Measurements from ENCODE around the gene POLL. TPM values are rescaled to one million over a fixed set of nuclear protein-coding genes. Genes with fewer than 3 reads are reported as not detected.
A peak's percentile ranks its signal among the peaks of the same experiment; 100 is the strongest.
"Not testable (repeated sequence)": the region's sequence is repeated elsewhere in the genome, so short reads cannot be mapped to it uniquely, and the experiment has no call there.

The POLL gene
- total RNA-seq, 1 donor from 2014 or later, result 17.4 TPM

DNA sequence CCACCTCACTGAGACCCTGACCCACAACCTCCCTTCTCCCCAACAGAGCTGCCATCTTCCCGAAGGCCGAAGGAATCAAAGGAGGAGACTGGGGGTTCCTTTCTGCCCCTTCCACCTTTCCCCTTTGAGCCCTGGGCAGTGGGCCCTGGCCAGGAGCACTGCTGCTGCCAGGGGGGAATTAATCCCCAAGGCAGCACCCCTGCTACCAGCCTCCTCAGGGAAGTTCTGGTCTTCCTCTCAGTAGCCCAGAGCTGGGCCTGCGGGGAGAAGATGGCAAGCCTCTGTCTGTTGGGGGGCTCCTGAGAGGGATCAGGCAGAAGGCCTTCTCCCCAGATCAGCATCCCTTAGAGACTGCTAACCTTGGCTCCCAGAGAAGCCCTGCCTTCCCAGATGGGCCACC is 25.6 kb upstream of the POLL start:
- DNase-seq (ENCODE audit: missing footprints), result no peak
- intact Hi-C loops (cut with DNase I), result no loop called here

GRCh38 chr10:101612872-101613271 is 24.8 kb upstream of the POLL start:
- intact Hi-C loops (cut with DNase I), result no loop called here
- no peak for DNase-seq (ENCODE audit: missing footprints)

More for the DNA sequence above, 25.6 kb upstream of the POLL start:
- no peak for ATAC-seq

GRCh38 chr10:101612086-101612485 is 24.0 kb upstream of the POLL start:
- intact Hi-C loops (cut with DNase I), result no loop called here
- ATAC-seq, result no peak

More at GRCh38 chr10:101612872-101613271, 24.8 kb upstream of the POLL start:
- no peak for ATAC-seq

DNA sequence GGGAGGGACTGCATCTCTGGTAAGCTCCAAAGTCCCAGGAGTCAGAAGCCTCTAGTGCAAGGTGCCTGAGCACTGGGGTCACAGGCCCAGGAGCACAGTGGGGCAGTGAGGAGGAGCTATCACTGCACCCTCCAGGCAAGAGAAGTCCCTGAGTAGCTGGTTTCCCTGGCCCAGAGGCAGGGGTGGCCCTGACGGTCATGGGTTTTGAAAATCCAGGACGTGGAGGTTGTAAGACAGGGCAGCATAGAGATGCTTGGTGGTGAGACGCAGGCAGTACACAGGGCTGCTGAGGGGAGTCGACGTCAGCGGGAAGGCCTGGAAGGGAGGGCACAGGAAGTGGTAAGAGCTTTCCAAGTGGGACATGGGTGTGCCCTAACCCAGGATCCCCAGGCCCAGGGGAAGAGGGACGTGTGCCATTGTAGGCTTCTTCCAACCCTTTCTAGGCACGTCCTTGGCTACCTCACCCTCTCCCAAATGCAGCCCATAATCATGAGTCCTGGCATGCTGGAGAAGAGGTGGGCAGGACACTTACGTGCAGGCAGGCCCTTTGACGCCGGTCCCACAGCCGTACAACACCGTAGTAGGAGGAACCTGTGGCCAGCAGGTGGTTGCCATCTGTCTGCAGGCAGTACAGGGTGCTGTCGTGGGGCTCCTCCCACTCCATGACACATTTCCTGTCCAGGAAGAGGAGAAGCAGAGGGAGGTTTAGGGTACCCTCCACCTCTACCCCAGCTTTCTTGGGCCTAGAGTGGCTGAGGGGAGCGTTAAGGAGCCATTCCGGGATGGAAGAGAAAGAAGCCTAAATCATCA is 23.2 kb upstream of the POLL start:
- ATAC-seq, result no peak

More at GRCh38 chr10:101612086-101612485, 24.0 kb upstream of the POLL start:
- no peak for DNase-seq (ENCODE audit: missing footprints)

GRCh38 chr10:101609481-101609880 is 21.4 kb upstream of the POLL start:
- ATAC-seq (no peak), DNase-seq (ENCODE audit: missing footprints) (no peak)
- intact Hi-C loops (cut with DNase I), result loop anchor here (10.0 kb wide), 1 partner anchor 85 kb away; the partner anchor contains the start of gene FBXW4

More for the DNA sequence above, 23.2 kb upstream of the POLL start:
- intact Hi-C loops (cut with DNase I), result no loop called here
- no peak for DNase-seq (ENCODE audit: missing footprints)

GRCh38 chr10:101607124-101607523 is 19.1 kb upstream of the POLL start:
- no peak for DNase-seq (ENCODE audit: missing footprints)
- intact Hi-C loops (cut with DNase I), result loop anchor here (10.0 kb wide), 1 partner anchor 88 kb away; the partner anchor contains the start of gene FBXW4
- ATAC-seq, result no peak

GRCh38 chr10:101602761-101603398 is 14.8 kb upstream of the POLL start:
- ATAC-seq, result peak; percentile 80
- intact Hi-C loops (cut with DNase I), result loop anchor here (1.0 to 10.0 kb wide), 2 partner anchors 92 to 177 kb away; partner anchors contain the start of gene FBXW4
- DNase-seq (ENCODE audit: missing footprints), result peak; percentile 82

- DNase-seq (ENCODE audit: missing footprints), result no peak
- peak; percentile 56 for ATAC-seq
- intact Hi-C loops (cut with DNase I), result loop anchor here (10.0 kb wide), 1 partner anchor 93 kb away; the partner anchor contains the start of gene FBXW4
Observed at GRCh38 chr10:101601541-101601940, 13.5 kb upstream of the POLL start.

- DNase-seq (ENCODE audit: missing footprints) (no peak), ATAC-seq (no peak)
- intact Hi-C loops (cut with DNase I), result no loop called here
Observed at GRCh38 chr10:101597091-101597900, 9.2 kb upstream of the POLL start.

GRCh38 chr10:101595591-101596433 is 7.8 kb upstream of the POLL start:
- intact Hi-C loops (cut with DNase I), result no loop called here
- DNase-seq (ENCODE audit: missing footprints), result no peak
- peak; percentile 57 for ATAC-seq

DNA sequence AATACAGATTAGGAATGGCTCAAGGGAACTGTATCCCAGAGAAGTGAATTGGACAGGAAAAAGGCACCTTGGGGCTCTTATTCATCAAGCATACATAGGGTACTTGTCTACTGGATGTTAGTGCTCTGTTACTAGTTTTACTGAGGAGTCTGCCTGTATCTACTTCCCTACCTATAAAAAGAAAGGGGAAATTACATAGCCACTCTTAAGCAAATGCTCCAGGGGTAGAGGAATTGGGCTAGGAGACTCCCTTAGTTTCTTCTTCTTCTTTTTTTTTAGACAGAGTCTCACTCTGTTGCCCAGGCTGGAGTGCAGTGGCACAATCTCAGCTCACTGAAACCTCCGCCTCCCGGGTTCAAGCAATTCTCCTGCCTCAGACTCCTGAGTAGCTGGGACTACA is 5.3 kb upstream of the POLL start:
- ATAC-seq; DNase-seq (ENCODE audit: missing footprints); intact Hi-C loops (cut with DNase I): not testable (repeated sequence)

DNA sequence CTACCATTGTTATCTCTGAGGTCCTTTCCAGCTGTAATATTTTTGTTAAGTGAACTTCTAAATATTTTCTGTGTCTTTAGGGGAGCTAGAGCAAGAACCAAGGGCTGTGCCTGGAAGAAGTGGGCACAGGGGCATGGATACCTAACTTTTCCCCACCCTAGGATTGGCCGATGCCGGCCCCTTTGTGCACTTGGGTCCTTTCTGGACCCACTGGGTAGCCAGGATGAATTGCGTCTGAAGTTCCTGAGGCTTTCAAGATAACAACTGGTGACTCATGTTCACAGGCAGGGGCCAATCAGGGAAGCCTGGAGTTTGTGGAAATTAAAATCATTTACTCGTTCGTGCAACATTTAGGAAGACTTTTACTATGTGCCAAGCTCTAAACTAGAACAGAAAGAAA is 822 bp upstream of the POLL start:
- DNase-seq (ENCODE audit: missing footprints), result no peak
- ATAC-seq, result no peak
- intact Hi-C loops (cut with DNase I), result no loop called here

- no peak for ATAC-seq
- peak; percentile 37 for DNase-seq (ENCODE audit: missing footprints)
- intact Hi-C loops (cut with DNase I), result no loop called here
Observed at GRCh38 chr10:101585841-101586240, 2.2 kb downstream of the POLL start.

DNA sequence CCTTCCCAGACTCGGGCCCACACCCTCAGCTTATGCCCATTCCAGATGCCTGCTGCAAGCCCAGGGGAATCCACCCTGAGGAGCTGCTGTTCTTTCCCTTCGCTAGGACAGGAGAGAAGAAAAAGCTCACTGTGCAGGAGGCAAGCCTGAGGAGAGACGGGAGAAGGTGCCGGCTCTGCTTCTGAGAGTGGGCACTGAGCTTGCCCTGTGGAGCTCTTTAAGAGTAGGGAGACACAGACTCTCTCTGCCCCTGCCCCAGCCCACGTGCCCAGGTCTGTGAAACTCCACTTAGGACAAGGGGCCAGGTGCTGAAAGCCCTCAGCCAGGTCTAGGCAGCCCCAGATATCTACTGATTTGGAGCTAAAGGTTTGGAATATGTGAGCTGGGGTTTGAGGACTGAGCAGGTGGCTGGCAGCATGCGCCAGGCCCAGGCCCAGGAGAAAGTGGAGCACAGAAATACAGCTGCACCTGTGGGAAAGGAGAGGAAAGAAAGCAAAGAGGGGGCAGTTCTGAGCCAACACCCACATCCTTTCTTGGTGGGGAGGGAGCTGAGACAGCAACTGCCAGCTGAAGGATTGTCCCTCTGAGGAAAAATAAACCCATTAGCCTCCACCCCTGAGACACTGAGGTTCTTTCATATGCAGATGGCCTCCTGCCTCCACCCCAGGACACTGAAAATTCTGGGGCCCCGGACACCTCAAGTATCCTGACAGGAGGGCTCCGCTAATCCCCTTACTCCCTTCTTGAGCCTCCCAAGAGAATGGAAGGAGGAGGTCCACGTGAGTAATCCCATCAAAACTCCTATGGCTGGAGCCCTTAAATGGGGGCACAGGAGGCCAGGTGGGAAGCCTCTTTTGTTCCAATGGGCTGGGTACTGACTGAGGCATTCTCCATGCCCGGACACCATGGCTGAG is 7.3 kb downstream of the POLL start:
- ATAC-seq (no peak), DNase-seq (ENCODE audit: missing footprints) (no peak)
- intact Hi-C loops (cut with DNase I), result no loop called here

- intact Hi-C loops (cut with DNase I), result no loop called here
- ATAC-seq (no peak), DNase-seq (ENCODE audit: missing footprints) (peak; percentile 50)
Observed at GRCh38 chr10:101579516-101579870, 8.6 kb downstream of the POLL start.

GRCh38 chr10:101578803-101579515 is 9.1 kb downstream of the POLL start:
- peak; percentile 27 for DNase-seq (ENCODE audit: missing footprints)
- intact Hi-C loops (cut with DNase I), result no loop called here
- no peak for ATAC-seq

DNA sequence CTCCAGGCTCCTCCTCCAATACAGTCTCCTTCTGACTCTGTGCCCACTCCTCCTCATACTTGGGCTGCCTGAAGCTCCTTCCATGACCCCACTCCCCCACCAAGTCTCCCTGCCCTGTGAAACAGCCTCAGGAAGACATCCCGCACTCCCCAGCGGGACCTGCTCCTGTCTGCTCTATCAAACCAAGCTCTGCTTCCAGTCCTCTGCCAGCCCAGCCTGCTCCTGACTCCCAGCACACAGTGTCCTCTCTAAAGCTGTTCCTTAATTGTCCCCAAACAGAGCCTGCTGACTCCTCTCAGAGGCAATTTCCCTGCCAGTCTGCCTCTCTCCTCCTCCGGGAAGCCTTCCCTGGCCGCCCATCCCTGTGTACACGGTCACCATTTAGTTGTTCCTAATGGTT is 9.9 kb downstream of the POLL start:
- intact Hi-C loops (cut with DNase I), result no loop called here
- no peak for DNase-seq (ENCODE audit: missing footprints)
- no peak for ATAC-seq

Data from Right ventricle myocardium inferior (tissue), 1 donor.